Measurements from ENCODE around the gene PRKAG3. TPM values are rescaled to one million over a fixed set of nuclear protein-coding genes. Genes with fewer than 3 reads are reported as not detected.

Gene PRKAG3
- total and polyA plus RNA-seq, 2 donors (not counting 1 experiment from before 2014, with no cell fraction given): not detected

DNA sequence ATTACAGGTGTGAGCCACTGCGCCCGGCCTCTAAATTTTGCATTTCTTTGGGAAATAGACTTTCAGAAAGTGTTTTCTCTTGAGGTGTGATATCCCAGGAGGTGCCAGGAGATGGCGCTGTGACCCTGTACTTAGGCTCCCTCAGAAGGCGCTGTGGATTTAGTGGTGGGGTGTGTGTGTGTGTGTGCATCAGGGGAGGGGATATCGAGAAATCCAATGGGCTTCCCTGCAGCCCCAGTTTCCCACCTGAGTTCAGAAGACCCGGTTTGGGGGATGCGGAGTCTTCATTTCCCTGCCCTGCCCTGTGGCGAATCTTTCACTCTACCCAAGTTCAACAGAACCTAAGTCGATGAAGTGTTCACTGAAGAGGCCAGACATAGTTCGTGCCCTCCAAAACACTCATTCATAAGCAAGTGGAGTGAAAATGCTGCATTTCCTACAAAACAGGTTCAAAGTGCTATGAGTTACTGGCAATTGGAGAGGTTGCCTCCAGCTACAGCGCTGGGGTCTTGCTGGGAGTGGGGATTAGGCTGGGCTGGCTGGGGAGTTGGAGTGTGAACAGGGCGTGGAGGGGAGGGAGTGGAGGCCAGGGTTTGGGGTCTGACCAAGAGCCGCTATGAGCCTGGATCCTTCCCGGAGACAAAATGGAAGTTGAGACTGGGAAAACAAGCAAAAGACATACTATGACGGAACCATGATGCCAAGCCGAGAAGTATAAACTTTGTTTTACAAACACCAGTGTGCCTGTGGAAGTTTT is 21.5 kb upstream of the PRKAG3 start:
- no peaks in the 10 kb centered on the region for H3K9me3 Mint-ChIP-seq (ENCODE audit: insufficient read depth)
- ChIA-PET CTCF (interaction anchor here (0.8 to 10.3 kb wide), 16 partner anchors 11 to 301 kb away, joined by 3 to 129 read pairs (median 4); partner anchors contain the start of gene WNT10A), POLR2A (no interaction called here)
- H3K4me3 Mint-ChIP-seq: no peak overlapping the region
- no peak overlapping the region for H3K4me2 ChIP-seq (replicated peaks; ENCODE audit: low read depth, low read length, poor library complexity, severe bottlenecking)
- H3K27me3 ChIP-seq (replicated peaks in 1 of 4; ENCODE audit: control extremely low read depth in 1 of 4, control insufficient read depth in 3 of 4, insufficient read depth in 4 of 4, low read length in 3 of 4): peaks cover 0 to 72% (median 27%) of the 10 kb centered on the region in 4 experiments
- H3K4me1 ChIP-seq (ENCODE audit: control insufficient read depth in 2 of 2, insufficient read depth in 2 of 2, low read length in 2 of 2): peaks cover 3% of the 10 kb centered on the region in 2 donors
- no peak overlapping the region for H3K4me3 ChIP-seq (ENCODE audit: control extremely low read depth in 1 of 5, extremely low read depth in 1 of 5, insufficient read depth in 1 of 5, low read depth in 2 of 5, low read length in 4 of 5)
- no peaks in the 10 kb centered on the region for H3K36me3 ChIP-seq (replicated peaks in 1 of 2; ENCODE audit: control extremely low read depth in 1 of 2, control insufficient read depth in 1 of 2, extremely low read depth in 1 of 2, insufficient read depth in 2 of 2, low read length in 1 of 2)
- H3K27ac ChIP-seq (ENCODE audit: low read length in 2 of 2): no peak overlapping the region
- H3K9me3 ChIP-seq (ENCODE audit: control extremely low read depth in 1 of 3, control insufficient read depth in 2 of 3, insufficient read depth in 1 of 3, low read length in 2 of 3): no peaks in the 10 kb centered on the region
- H3K79me2 ChIP-seq (ENCODE audit: control insufficient read depth, insufficient read depth, low read length): no peaks in the 10 kb centered on the region
- no peak overlapping the region for H2AFZ ChIP-seq (ENCODE audit: insufficient read depth, low read depth, low read length, poor library complexity, severe bottlenecking)
- no peaks in the 10 kb centered on the region for H4K20me1 ChIP-seq (ENCODE audit: control insufficient read depth, insufficient read depth, low read length, poor library complexity, severe bottlenecking)
- peaks cover 61% of the 10 kb centered on the region for H3K27me3 Mint-ChIP-seq
- ATAC-seq (ENCODE audit: low read depth) (peak; percentile 87), DNase-seq (peak; percentile 81)
- no peak overlapping the region for H3K9ac ChIP-seq (ENCODE audit: low read length)
- TF ChIP-seq EZH2 (IDR thresholded peaks at IDR 0.05; ENCODE audit: borderline replicate concordance, insufficient read depth, low read depth, low read length, poor library complexity, severe bottlenecking): no peak
- TF ChIP-seq, protein P1, sequence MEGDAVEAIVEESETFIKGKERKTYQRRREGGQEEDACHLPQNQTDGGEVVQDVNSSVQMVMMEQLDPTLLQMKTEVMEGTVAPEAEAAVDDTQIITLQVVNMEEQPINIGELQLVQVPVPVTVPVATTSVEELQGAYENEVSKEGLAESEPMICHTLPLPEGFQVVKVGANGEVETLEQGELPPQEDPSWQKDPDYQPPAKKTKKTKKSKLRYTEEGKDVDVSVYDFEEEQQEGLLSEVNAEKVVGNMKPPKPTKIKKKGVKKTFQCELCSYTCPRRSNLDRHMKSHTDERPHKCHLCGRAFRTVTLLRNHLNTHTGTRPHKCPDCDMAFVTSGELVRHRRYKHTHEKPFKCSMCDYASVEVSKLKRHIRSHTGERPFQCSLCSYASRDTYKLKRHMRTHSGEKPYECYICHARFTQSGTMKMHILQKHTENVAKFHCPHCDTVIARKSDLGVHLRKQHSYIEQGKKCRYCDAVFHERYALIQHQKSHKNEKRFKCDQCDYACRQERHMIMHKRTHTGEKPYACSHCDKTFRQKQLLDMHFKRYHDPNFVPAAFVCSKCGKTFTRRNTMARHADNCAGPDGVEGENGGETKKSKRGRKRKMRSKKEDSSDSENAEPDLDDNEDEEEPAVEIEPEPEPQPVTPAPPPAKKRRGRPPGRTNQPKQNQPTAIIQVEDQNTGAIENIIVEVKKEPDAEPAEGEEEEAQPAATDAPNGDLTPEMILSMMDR (IDR thresholded peaks at IDR 0.05): peak; percentile 82
- H3K4me1 Mint-ChIP-seq: no peaks in the 10 kb centered on the region
- 30% methylated on average over 12 of the region's 16 CpGs for WGBS (ENCODE audit: insufficient coverage)
- intact Hi-C loops (cut with micrococcal nuclease): loop anchor here (1.0 to 5.0 kb wide), 4 partner anchors 23 to 266 kb away; no protein-coding TSS in a partner anchor
- H3K27ac Mint-ChIP-seq: no peak overlapping the region

GRCh38 chr2:218851286-218851685 is 19.7 kb upstream of the PRKAG3 start:
- Histone ChIP-seq H4K20me1 (ENCODE audit: control insufficient read depth, insufficient read depth, low read length, poor library complexity, severe bottlenecking) (no peaks in the 10 kb centered on the region), H3K4me1 (ENCODE audit: control insufficient read depth in 2 of 2, insufficient read depth in 2 of 2, low read length in 2 of 2) (peaks cover 0 to 3% of the 10 kb centered on the region in 2 donors), H3K4me3 (ENCODE audit: control extremely low read depth in 1 of 5, extremely low read depth in 1 of 5, insufficient read depth in 1 of 5, low read depth in 2 of 5, low read length in 4 of 5) (no peak overlapping the region), H3K4me2 (replicated peaks; ENCODE audit: low read depth, low read length, poor library complexity, severe bottlenecking) (no peak overlapping the region), H3K27me3 (replicated peaks in 1 of 4; ENCODE audit: control extremely low read depth in 1 of 4, control insufficient read depth in 3 of 4, insufficient read depth in 4 of 4, low read length in 3 of 4) (peaks cover 0 to 56% (median 20%) of the 10 kb centered on the region in 4 experiments), H3K27ac (ENCODE audit: low read length in 2 of 2) (no peak overlapping the region), H3K9ac (ENCODE audit: low read length) (no peak overlapping the region), H2AFZ (ENCODE audit: insufficient read depth, low read depth, low read length, poor library complexity, severe bottlenecking) (no peak overlapping the region), H3K36me3 (replicated peaks in 1 of 2; ENCODE audit: control extremely low read depth in 1 of 2, control insufficient read depth in 1 of 2, extremely low read depth in 1 of 2, insufficient read depth in 2 of 2, low read length in 1 of 2) (no peaks in the 10 kb centered on the region), H3K9me3 (ENCODE audit: control extremely low read depth in 1 of 3, control insufficient read depth in 2 of 3, insufficient read depth in 1 of 3, low read length in 2 of 3) (peaks cover 0 to 4% (median 0%) of the 10 kb centered on the region in 3 donors), H3K79me2 (ENCODE audit: control insufficient read depth, insufficient read depth, low read length) (no peaks in the 10 kb centered on the region)
- CTCF ChIA-PET: interaction anchor here (0.7 to 10.3 kb wide), 12 partner anchors 25 to 303 kb away, joined by 3 to 129 read pairs (median 5); partner anchors contain the start of genes TTLL4 and WNT10A
- no peak overlapping the region for H3K27ac Mint-ChIP-seq
- intact Hi-C loops (cut with micrococcal nuclease): loop anchor here (5.0 kb wide), 1 partner anchor 131 kb away; no protein-coding TSS in a partner anchor
- no peaks in the 10 kb centered on the region for H3K4me1 Mint-ChIP-seq
- no peak for DNase-seq
- POLR2A ChIA-PET: no interaction called here
- H3K27me3 Mint-ChIP-seq: peaks cover 48% of the 10 kb centered on the region
- ATAC-seq (ENCODE audit: low read depth): no peak
- WGBS (ENCODE audit: insufficient coverage): 69% methylated on average over 2 of the region's 3 CpGs
- no peak for TF ChIP-seq EZH2 (IDR thresholded peaks at IDR 0.05; ENCODE audit: borderline replicate concordance, insufficient read depth, low read depth, low read length, poor library complexity, severe bottlenecking)
- TF ChIP-seq, protein P1 (IDR thresholded peaks at IDR 0.05): no peak
- H3K9me3 Mint-ChIP-seq (ENCODE audit: insufficient read depth): no peaks in the 10 kb centered on the region
- no peak overlapping the region for H3K4me3 Mint-ChIP-seq

Data from B cell (primary cell).